B cell (primary cell): Measurements from ENCODE around the gene CD101. TPM values are rescaled to one million over a fixed set of nuclear protein-coding genes. Genes with fewer than 3 reads are reported as not detected.

Experiments used
- ATAC-seq: fragments of 200-7000 bp; cut with Tn5 transposase; one replicate; pipeline ENCODE4 v1.10.0; 2021; ENCODE audit warnings: low read depth, mild to moderate bottlenecking, moderate number of reproducible peaks, moderate library complexity
- CTCF ChIA-PET: fragments of 350-600 bp; sonication (Branson Sonifier 250); formaldehyde crosslinking; loops from one replicate; lab custom pipeline; 2021; ENCODE audit warnings: antibody characterized with exemption, inconsistent platforms; lab: Charles Lee
- POLR2A ChIA-PET: fragments of 350-600 bp; sonication (Branson Sonifier 250); formaldehyde crosslinking; loops from one replicate; lab custom pipeline; 2021; ENCODE audit warnings: antibody characterized with exemption; lab: Charles Lee
- DNase-seq: peaks from one replicate; pipeline ENCODE4 v3.0.0; 2013
- H2AFZ ChIP-seq: 2 replicates; pipeline ENCODE4 v1.6.1; 2012; ENCODE audit warnings: mild to moderate bottlenecking, low read depth, low read length; ENCODE audit not compliant: insufficient read depth, poor library complexity, severe bottlenecking
- H3K27ac ChIP-seq, 2 donors: 1 replicate in 1 of 2; 2 replicates in 1 of 2; pipeline ENCODE4 v1.5.1; 2012 to 2013; ENCODE audit warnings: low read length in 2 of 2, mild to moderate bottlenecking in 2 of 2, moderate library complexity in 1 of 2
- H3K27me3 ChIP-seq, 4 experiments: fragments of 200-600 bp in 1 of 4; sonication (generic) in 1 of 4; replicated peaks in 1 of 4; 1 replicate in 2 of 4; 2 replicates in 2 of 4; pipeline versions ENCODE4 v1.6.1 to v1.7.0; 2013 to 2016; ENCODE audit warnings: low read length in 3 of 4, mild to moderate bottlenecking in 2 of 4, mixed read lengths in 1 of 4, moderate library complexity in 1 of 4; ENCODE audit not compliant: insufficient read depth in 4 of 4, control insufficient read depth in 3 of 4; ENCODE audit errors: control extremely low read depth in 1 of 4
- H3K36me3 ChIP-seq, 2 experiments: replicated peaks in 1 of 2; 1 replicate in 1 of 2; 2 replicates in 1 of 2; pipeline versions ENCODE4 v1.6.1 to v1.7.1; 2013; ENCODE audit warnings: low read length in 1 of 2; ENCODE audit not compliant: insufficient read depth in 2 of 2, control insufficient read depth in 1 of 2; ENCODE audit errors: control extremely low read depth in 1 of 2, extremely low read depth in 1 of 2
- H3K4me1 ChIP-seq, 2 donors: fragments of 200-600 bp in 1 of 2; sonication (generic) in 1 of 2; 1 replicate in 1 of 2; 2 replicates in 1 of 2; pipeline versions ENCODE4 v1.5.1 to v1.6.1; 2013 to 2017; ENCODE audit warnings: low read length in 2 of 2; ENCODE audit not compliant: control insufficient read depth in 2 of 2, insufficient read depth in 2 of 2
- H3K4me2 ChIP-seq: replicated peaks from 2 replicates; pipeline ENCODE3; 2012; ENCODE audit warnings: mild to moderate bottlenecking, low read depth, low read length; ENCODE audit not compliant: poor library complexity, severe bottlenecking
- H3K4me3 ChIP-seq, 5 experiments: fragments of 200-600 bp in 1 of 5; sonication (generic) in 1 of 5; 1 replicate in 3 of 5; 2 replicates in 2 of 5; pipeline versions ENCODE4 v1.5.1 to v1.7.0; 2011 to 2016; ENCODE audit warnings: low read length in 4 of 5, mild to moderate bottlenecking in 4 of 5, low read depth in 2 of 5, control low read depth in 1 of 5, moderate library complexity in 1 of 5; ENCODE audit not compliant: insufficient read depth in 1 of 5; ENCODE audit errors: control extremely low read depth in 1 of 5, extremely low read depth in 1 of 5
- H3K79me2 ChIP-seq: fragments of 200-600 bp; sonication (generic); one replicate; pipeline ENCODE4 v1.6.0; 2016; ENCODE audit warnings: low read length; ENCODE audit not compliant: control insufficient read depth, insufficient read depth
- H3K9ac ChIP-seq: fragments of 200-600 bp; sonication (generic); 2 replicates; pipeline ENCODE4 v1.6.1; 2017; ENCODE audit warnings: mild to moderate bottlenecking, low read length, moderate library complexity
- H3K9me3 ChIP-seq, 3 donors: one replicate each; pipeline versions ENCODE4 v1.6.1 to v1.7.1; 2013; ENCODE audit warnings: low read length in 2 of 3; ENCODE audit not compliant: control insufficient read depth in 2 of 3, insufficient read depth in 1 of 3; ENCODE audit errors: control extremely low read depth in 1 of 3
- H4K20me1 ChIP-seq: 2 replicates; pipeline ENCODE4 v1.6.0; 2012; ENCODE audit warnings: mild to moderate bottlenecking, low read length; ENCODE audit not compliant: insufficient read depth, control insufficient read depth, poor library complexity, severe bottlenecking
- H3K27ac Mint-ChIP-seq: one replicate; pipeline ENCODE4 v1.8.0; 2021; ENCODE audit warnings: mixed read lengths
- H3K27me3 Mint-ChIP-seq: one replicate; pipeline ENCODE4 v1.8.0; 2021; ENCODE audit warnings: mixed read lengths
- H3K4me1 Mint-ChIP-seq: one replicate; pipeline ENCODE4 v1.8.0; 2021; ENCODE audit warnings: mixed read lengths
- H3K4me3 Mint-ChIP-seq: one replicate; pipeline ENCODE4 v1.8.0; 2021; ENCODE audit warnings: mixed read lengths
- H3K9me3 Mint-ChIP-seq: one replicate; pipeline ENCODE4 v1.8.0; 2022; ENCODE audit warnings: mixed read lengths; ENCODE audit not compliant: insufficient read depth
- EZH2 ChIP-seq: IDR thresholded peaks from 2 replicates; pipeline ENCODE4 v1.6.1; 2012; ENCODE audit warnings: borderline replicate concordance, low read depth, mild to moderate bottlenecking, moderate library complexity, low read length; ENCODE audit not compliant: insufficient read depth, poor library complexity, severe bottlenecking
- WGBS: methylation state at CpG from one replicate; pipeline ENCODE4 v1.1.5; 2013; ENCODE audit warnings: missing lambda C conversion rate; ENCODE audit not compliant: insufficient coverage; 5-methylcytosine and 5-hydroxymethylcytosine counted together
- intact Hi-C: fragments of 100-400 bp; cut with micrococcal nuclease; formaldehyde crosslinking; loops from one replicate; pipeline ENCODE4 v1.10.0; 2022
- polyA plus RNA-seq: library from polyadenylated mRNA; depleted of rRNA; stranded (reverse); fragments of >200 nt; gene quantifications from 2 replicates; pipeline ENCODE4 v1.2.3, GENCODE V29; 2012
- total RNA-seq, 2 donors: library from RNA; stranded (reverse); fragments of 120-200 nt in 1 of 2; gene quantifications; 1 replicate in 1 of 2; 2 replicates in 1 of 2; pipeline versions ENCODE4 v1.2.3 to v1.2.4, GENCODE V29; 2013 to 2022
- TF ChIP-seq, protein P1 (sequence below): fragments of 200-600 bp; IDR thresholded peaks from one replicate; pipeline ENCODE4 v1.8.0; 2022; ENCODE audit warnings: antibody characterized with exemption, mild to moderate bottlenecking

Gene CD101
- total and polyA plus RNA-seq, 2 donors (not counting 1 experiment from before 2014, with no cell fraction given): 0.19 TPM; not detected in 1

DNA sequence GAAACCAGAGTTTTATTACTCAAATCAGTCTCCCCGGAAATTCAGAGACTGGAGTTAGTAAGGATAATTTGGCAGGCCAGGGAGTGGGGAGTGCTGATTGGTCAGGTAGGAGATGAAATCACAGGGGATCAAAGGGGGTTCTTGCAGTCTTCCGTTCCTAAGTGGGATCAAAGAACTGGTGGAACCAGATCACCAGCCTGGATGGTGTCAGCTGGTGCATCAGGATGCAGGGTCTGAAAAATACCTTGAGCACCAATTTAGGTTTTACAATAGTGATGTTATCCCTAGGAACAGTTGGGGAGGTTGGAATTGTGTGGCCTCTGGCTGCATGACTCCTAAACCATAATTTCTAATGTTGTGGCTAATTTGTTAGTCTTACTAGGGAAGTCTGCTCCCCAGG lies 1.4 kb upstream of the CD101 start:
- 100% methylated on average over 1 of the region's 2 CpGs for WGBS
- Histone ChIP-seq H2AFZ (no peak overlapping the region), H3K79me2 (no peaks in the 10 kb centered on the region), H3K27ac (peak overlapping the region in 1 of 2 donors; percentile 50), H3K27me3 (no peaks in the 10 kb centered on the region), H4K20me1 (no peaks in the 10 kb centered on the region), H3K4me1 (peaks cover 0 to 13% of the 10 kb centered on the region in 2 donors), H3K4me3 (no peak overlapping the region), H3K9me3 (no peaks in the 10 kb centered on the region), H3K4me2 (no peak overlapping the region), H3K36me3 (no peaks in the 10 kb centered on the region), H3K9ac (no peak overlapping the region)
- TF ChIP-seq, protein P1, sequence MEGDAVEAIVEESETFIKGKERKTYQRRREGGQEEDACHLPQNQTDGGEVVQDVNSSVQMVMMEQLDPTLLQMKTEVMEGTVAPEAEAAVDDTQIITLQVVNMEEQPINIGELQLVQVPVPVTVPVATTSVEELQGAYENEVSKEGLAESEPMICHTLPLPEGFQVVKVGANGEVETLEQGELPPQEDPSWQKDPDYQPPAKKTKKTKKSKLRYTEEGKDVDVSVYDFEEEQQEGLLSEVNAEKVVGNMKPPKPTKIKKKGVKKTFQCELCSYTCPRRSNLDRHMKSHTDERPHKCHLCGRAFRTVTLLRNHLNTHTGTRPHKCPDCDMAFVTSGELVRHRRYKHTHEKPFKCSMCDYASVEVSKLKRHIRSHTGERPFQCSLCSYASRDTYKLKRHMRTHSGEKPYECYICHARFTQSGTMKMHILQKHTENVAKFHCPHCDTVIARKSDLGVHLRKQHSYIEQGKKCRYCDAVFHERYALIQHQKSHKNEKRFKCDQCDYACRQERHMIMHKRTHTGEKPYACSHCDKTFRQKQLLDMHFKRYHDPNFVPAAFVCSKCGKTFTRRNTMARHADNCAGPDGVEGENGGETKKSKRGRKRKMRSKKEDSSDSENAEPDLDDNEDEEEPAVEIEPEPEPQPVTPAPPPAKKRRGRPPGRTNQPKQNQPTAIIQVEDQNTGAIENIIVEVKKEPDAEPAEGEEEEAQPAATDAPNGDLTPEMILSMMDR: no peak
- TF ChIP-seq EZH2: no peak
- no peak for DNase-seq
- ChIA-PET CTCF (interaction anchor here (0.9 kb wide), 2 partner anchors 9 to 54 kb away, joined by 3 read pairs; no protein-coding TSS in a partner anchor), POLR2A (no interaction called here)
- Mint-ChIP-seq H3K4me1 (peaks cover 27% of the 10 kb centered on the region), H3K27me3 (no peaks in the 10 kb centered on the region), H3K9me3 (no peaks in the 10 kb centered on the region), H3K4me3 (no peak overlapping the region), H3K27ac (no peak overlapping the region)
- ATAC-seq: no peak
- intact Hi-C loops: no loop called here

GRCh38 chr1:117003223-117003875 lies 1.8 kb downstream of the CD101 start:
- TF ChIP-seq EZH2: no peak
- TF ChIP-seq, protein P1: no peak
- DNase-seq: no peak
- peak overlapping the region; percentile 18 for H3K27ac Mint-ChIP-seq
- WGBS: 97% methylated on average over 2 of the region's 2 CpGs
- Histone ChIP-seq H3K36me3 (no peaks in the 10 kb centered on the region), H3K4me1 (peaks cover 0 to 13% of the 10 kb centered on the region in 2 donors), H2AFZ (no peak overlapping the region), H3K27ac (no peak overlapping the region), H3K4me2 (no peak overlapping the region), H3K4me3 (no peak overlapping the region), H4K20me1 (no peaks in the 10 kb centered on the region), H3K9ac (no peak overlapping the region), H3K27me3 (no peaks in the 10 kb centered on the region), H3K9me3 (no peaks in the 10 kb centered on the region), H3K79me2 (no peaks in the 10 kb centered on the region)
- ChIA-PET POLR2A (no interaction called here), CTCF (no interaction called here)
- no peak for ATAC-seq
- no peaks in the 10 kb centered on the region for H3K9me3 Mint-ChIP-seq
- H3K27me3 Mint-ChIP-seq: no peaks in the 10 kb centered on the region
- intact Hi-C loops: no loop called here
- H3K4me1 Mint-ChIP-seq: peaks cover 27% of the 10 kb centered on the region
- no peak overlapping the region for H3K4me3 Mint-ChIP-seq
